HG03575 (cell line): ENCODE results near the gene CARD18.

Experiments
- ATAC-seq: cut with Tn5 transposase; IDR thresholded peaks from one replicate; pipeline ENCODE4 v1.9.1; 2021; ENCODE audit not compliant: unreplicated experiment, insufficient number of reproducible peaks, low FRiP score; ENCODE audit errors: extremely low read depth

The CARD18 gene

DNA sequence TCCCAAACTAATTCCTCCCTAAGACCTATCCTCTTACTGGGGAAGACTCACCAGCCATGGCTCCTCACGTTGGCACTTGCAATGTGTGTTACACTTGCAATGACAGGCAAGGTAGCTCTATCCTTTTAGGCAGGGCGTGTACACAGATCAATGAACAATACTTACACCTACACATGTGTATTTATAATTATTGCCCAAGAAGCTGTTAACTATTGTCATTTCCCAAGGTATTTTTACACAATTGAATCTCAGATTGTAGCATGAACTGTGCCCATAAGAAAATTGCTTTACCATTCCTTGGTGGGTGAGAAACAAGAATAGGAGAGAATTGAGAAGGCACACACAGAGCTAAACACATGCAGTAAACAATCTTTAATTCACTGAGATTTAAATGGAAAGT is at the start of gene CARD18:
CARD18 (minus strand) TSS at position 101 of the 400 bp plus-strand sequence; CDS start at position 58, 43 bp downstream.
- ATAC-seq, result no peak

DNA sequence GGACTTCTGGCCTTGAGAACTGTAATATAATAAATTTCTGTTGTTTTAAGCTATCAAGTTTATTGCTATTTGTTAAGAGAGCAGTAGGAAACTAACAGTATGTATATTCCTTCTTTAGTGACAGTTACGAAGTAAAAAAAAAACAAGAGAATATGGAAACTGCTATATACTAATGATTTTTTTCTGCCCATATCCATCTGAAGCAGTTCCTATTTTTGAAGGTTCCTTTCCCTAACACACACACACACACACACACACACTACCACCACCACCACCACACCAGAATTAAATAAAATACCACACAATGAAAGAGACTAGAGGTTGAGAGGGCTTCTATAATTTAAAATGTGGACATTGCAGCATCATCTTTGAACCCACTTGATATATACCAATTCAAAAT is 44.4 kb upstream of the CARD18 start:
- ATAC-seq, result no peak

GRCh38 chr11:105183426-105183825 is 43.9 kb upstream of the CARD18 start:
- ATAC-seq, result no peak

- no peak for ATAC-seq
Observed at GRCh38 chr11:105181521-105181920, 42.0 kb upstream of the CARD18 start.

DNA sequence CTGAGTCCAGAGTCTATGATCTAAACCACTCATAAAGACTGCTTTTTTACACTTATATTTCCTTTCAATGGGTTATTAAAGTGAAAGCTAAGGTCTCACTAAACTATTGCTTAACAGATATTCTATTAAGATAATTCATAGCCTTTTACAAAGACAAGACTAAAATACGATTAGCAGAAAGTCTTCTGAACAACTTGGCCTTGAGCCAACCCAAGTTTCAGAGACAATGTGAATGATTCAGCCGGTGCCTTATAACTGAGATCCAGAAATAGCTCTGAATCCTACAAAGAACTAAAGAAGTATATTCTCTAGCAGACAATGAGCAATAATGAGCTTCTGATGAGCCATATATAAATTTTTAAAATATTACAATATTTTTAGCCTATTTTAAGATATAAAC is 41.5 kb upstream of the CARD18 start:
- ATAC-seq, result no peak

DNA sequence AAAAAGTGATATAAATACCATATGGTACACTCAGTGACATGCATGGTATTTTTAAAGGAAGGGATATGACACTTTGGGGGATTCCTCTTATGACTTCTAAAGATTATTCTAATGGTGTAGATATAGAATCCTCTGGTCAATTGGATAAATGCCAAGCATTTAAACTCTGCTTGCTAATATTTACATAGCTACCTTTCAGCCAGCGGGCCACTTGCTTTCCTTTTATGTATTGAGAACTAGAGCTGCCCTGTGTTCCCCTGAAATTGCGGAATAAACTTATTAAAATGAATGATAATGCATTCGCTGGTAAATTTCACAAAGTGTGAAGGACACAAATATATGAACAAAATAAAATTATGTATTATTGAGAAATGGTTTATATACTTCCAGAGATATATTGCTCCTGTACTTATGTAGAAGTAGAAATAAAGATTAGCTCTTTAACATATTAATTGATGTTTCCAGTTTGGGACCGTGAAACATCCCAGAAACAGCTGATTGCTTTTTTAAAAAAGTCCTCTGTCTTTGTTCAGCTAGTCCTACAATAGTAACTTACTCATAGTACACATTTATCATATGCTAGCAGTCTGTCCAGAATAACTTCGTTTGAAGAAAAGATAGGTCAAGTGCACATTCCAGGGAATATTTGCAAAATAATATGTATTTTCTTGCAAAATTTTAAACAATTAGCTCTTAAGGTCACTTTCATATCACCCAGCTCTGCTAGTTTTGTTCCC is 40.1 kb upstream of the CARD18 start:
- no peak for ATAC-seq

DNA sequence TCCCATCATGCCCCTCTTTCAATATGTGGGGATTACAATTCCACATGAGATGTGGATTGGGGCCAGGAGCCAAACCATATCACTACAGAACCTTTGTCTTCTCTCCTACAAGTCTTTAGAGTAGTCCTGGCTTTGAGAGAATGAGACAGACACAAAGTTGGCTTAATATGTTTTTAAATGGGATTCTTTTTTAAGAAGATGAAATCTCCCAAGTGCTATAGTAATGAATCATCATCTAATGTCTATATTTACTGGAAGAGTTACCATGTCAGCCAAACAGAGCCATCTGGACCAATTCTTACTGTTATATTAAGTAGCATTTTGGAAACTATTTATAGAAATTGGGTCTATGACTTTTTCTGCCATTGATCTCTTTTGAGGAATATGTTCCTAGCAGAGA is 38.1 kb upstream of the CARD18 start:
- no peak for ATAC-seq

DNA sequence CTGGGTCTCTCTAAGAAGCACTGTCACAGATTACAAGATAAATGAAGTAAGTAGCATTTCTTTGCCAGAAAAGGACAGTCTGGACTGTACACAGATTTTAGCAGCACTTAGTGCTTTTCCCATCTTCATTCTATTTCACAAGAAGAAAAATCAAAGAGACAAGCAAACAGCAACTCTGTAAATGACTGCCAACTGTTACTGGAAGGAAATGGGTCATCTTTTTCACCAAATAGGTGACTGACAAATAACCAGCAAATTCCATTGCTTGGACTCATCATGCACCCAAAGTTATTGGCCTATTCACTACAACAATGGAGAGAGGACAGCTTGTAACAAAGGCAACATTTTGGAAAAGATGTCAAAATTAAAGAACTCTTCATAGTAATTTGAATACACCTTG is 28.9 kb upstream of the CARD18 start:
- ATAC-seq, result no peak

DNA sequence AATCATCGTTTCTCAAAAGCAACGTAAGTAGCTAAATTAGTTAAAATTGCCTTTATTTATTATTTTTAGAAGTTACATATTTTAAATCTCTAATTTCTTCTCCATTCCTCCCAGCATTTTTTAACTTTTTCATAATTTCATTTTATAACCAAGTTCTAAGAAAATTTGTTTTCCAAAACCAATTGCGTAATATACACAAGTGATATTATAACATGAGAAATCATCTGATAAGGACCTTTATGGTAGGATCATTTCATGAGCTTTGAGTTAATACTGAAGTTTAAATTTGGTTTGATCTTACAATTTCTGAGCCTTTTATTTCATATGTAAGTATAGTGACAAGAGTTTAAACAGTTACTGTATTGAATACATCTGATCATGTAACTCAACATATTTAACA is 27.7 kb upstream of the CARD18 start:
- no peak for ATAC-seq

DNA sequence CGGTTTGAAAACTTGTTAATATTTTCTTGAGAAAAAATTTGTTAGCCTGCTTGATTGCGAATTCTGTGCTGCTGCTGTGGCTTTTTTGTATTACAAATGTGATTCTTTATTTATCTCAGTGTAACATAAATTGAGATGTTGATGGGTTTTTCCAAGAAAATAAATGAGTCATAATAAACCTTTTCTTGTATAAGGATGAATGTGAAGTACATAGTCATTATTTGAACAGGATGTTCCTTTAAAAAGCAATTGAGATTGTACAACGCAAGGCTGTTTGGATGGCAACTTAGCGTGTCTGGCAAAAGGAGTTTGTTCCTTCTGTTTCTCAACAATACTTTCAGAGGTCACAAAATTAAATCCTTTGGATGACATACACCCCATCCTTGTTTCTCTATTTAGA is 24.6 kb upstream of the CARD18 start:
- ATAC-seq, result no peak

GRCh38 chr11:105162506-105162905 is 22.9 kb upstream of the CARD18 start:
- no peak for ATAC-seq

DNA sequence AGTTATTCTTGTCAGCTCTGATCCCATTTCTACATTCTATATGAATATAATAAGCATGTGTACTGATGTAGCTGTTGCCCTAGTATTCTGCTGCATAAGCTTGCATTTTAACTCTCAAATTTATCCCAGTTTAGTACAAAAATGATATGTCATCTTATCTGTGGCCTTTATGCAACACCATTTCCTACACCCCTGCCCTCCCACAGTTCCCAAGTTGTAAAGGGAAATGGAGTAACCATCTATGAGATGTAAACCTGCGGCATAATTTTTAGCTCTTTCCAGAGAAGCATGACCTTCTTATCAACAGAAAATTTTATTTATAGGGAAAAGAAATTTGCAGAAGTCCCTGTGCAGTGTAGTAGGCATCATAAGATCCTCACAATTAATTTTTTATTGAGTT is 18.9 kb upstream of the CARD18 start:
- no peak for ATAC-seq

- ATAC-seq, result no peak
Observed at GRCh38 chr11:105156720-105157119, 17.2 kb upstream of the CARD18 start.

DNA sequence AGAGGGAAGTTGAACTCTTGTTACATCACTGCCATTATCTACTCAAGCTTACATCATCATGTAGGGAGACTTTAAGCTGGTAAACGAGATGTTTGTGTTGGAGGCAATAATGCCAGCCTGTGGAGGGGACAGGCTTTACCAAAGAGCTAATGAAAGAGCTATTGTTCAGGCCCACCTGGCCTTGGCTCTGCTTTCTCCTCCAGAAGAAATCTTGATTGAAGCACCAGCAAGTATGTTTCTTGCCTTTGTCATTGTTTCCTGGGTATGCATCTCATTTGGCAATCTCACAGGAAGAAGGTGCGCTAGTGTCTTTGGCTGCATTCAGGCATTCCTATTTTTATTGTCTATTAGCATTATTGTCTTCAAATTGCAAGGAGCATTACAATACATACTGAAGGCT is 16.7 kb upstream of the CARD18 start:
- ATAC-seq, result no peak

GRCh38 chr11:105155679-105156078 is 16.1 kb upstream of the CARD18 start:
- no peak for ATAC-seq

DNA sequence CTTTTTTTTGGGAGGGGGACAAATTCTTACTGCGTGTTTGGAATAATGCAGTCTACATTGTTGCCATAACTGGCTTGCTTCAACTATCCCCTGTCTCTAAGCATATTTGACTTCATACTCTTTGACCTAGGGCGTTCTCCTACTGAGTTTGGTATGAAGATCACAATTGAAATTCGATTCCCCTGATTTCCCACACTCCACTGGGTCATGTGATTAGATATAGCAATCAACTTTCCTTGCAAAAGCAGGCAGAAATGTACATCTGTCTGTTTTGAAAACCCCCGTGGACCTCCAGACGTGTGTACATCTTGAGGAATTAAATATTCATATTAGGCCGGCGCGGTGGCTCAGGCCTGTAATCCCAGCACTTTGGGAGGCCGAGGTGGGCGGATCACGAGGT is 13.8 kb upstream of the CARD18 start:
- ATAC-seq, result no peak

GRCh38 chr11:105152560-105152959 is 13.0 kb upstream of the CARD18 start:
- no peak for ATAC-seq

- no peak for ATAC-seq
Observed at GRCh38 chr11:105152021-105152512, 12.5 kb upstream of the CARD18 start.

- no peak for ATAC-seq
Observed at GRCh38 chr11:105149477-105149876, 9.9 kb upstream of the CARD18 start.

- no peak for ATAC-seq
Observed at GRCh38 chr11:105148241-105148640, 8.7 kb upstream of the CARD18 start.

DNA sequence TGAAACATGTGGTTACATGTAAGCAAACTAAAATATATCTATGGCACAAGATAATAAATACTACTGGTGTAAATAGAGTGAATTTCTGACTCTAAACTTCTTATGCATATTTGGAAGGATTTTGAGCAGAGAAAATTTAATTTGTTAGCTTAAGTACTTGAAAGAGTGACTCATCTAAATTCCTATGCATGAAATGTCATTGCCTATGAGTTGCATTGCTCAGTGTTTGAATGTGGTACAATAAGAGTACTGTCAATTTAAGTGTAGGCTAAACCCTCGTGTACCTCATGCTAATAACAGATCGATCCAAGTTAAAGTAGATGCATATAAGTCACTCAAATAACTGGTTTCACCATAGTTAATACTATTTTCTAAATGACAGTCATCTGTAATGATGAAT is 5.3 kb upstream of the CARD18 start:
- no peak for ATAC-seq
